Transverse colon (tissue), 4 donors: ENCODE results near the gene SMPDL3A.

Experiments
- CTCF ChIP-seq, 5 experiments: fragments of 200-600 bp in 3 of 5; fragments of 450-650 bp in 2 of 5; sonication (generic) in 3 of 5; IDR thresholded peaks; 1 replicate in 2 of 5; 2 replicates in 3 of 5; pipeline ENCODE4 v1.5.1; 2016 to 2017; ENCODE audit warnings: antibody characterized with exemption in 5 of 5, inconsistent platforms in 3 of 5, mild to moderate bottlenecking in 2 of 5, moderate library complexity in 1 of 5
- POLR2A ChIP-seq: fragments of 450-650 bp; IDR thresholded peaks from one replicate; pipeline ENCODE4 v1.6.1; 2016; ENCODE audit warnings: antibody characterized with exemption, mild to moderate bottlenecking, moderate library complexity
- POLR2AphosphoS5 ChIP-seq, 3 donors: sonication (generic); formaldehyde crosslinking; IDR thresholded peaks; one replicate each; pipeline ENCODE4 v1.6.1; 2016; ENCODE audit warnings: antibody characterized with exemption in 3 of 3

- TF ChIP-seq POLR2AphosphoS5 (IDR thresholded peaks at IDR 0.05) (no peak), CTCF (IDR thresholded peaks at IDR 0.05) (no peak), POLR2A (no peak)
These were observed 5.7 kb upstream of the SMPDL3A start for GRCh38 chr6:122783401-122783800.
